SK-N-SH (cell line): ENCODE measurements around the gene GAL3ST3. TPM values are rescaled to one million over a fixed set of nuclear protein-coding genes. Genes with fewer than 3 reads are reported as not detected.

ENCODE experiments used
- CTCF ChIA-PET: fragments of 300-600, 350-600 bp; formaldehyde crosslinking; extraction: SDS; loops from one replicate; lab custom pipeline; 2021; lab: Yijun Ruan, JAX
- POLR2A ChIA-PET: fragments of 350-600 bp; sonication (Branson Sonifier 250); formaldehyde crosslinking; extraction: SDS; loops from one replicate; lab custom pipeline; 2020; ENCODE audit warnings: antibody characterized with exemption, inconsistent platforms; lab: Yijun Ruan, JAX
- DNase-seq: peaks from one replicate; pipeline ENCODE4 v3.0.0; 2012
- H2AFZ ChIP-seq: fragments of 200-600 bp; sonication (generic); 2 replicates; pipeline ENCODE4 v1.8.1; 2016; ENCODE audit warnings: antibody characterized with exemption, mild to moderate bottlenecking, low read depth
- H3F3A ChIP-seq: fragments of 200-600 bp; sonication (generic); replicated peaks from 2 replicates; pipeline ENCODE3; 2016; ENCODE audit warnings: antibody characterized with exemption, mild to moderate bottlenecking; ENCODE audit not compliant: insufficient read depth
- H3K27ac ChIP-seq, 2 experiments: fragments of 200-500 bp in 1 of 2; fragments of 200-600 bp in 1 of 2; sonication (Bioruptor generic) in 1 of 2; sonication (generic), shearing (Covaris generic) in 1 of 2; 2 replicates each; pipeline versions ENCODE4 v1.5.1 to v1.6.1; 2014 to 2016; ENCODE audit warnings: low read depth in 2 of 2, inconsistent platforms in 1 of 2, low read length in 1 of 2, mild to moderate bottlenecking in 1 of 2, mixed read lengths in 1 of 2
- H3K27me3 ChIP-seq: fragments of 200-600 bp; sonication (generic), shearing (Covaris generic); 2 replicates; pipeline ENCODE4 v1.6.1; 2016; ENCODE audit warnings: mixed run types; ENCODE audit not compliant: insufficient read depth
- H3K36me3 ChIP-seq, 2 experiments: fragments of 200-500 bp in 1 of 2; fragments of 200-600 bp in 1 of 2; sonication (Bioruptor generic) in 1 of 2; sonication (generic) in 1 of 2; replicated peaks in 1 of 2; 2 replicates each; pipeline versions ENCODE3 to v1.5.1; 2014 to 2016; ENCODE audit warnings: low read length in 1 of 2, mild to moderate bottlenecking in 1 of 2; ENCODE audit not compliant: insufficient read depth in 2 of 2, control insufficient read depth in 1 of 2
- H3K4me1 ChIP-seq, 2 experiments: fragments of 200-500 bp in 1 of 2; fragments of 200-600 bp in 1 of 2; sonication (Bioruptor generic) in 1 of 2; sonication (generic), shearing (Covaris generic) in 1 of 2; 2 replicates each; pipeline versions ENCODE4 v1.5.1 to v1.6.1; 2014 to 2016; ENCODE audit warnings: low read depth in 1 of 2, low read length in 1 of 2, mixed run types in 1 of 2; ENCODE audit not compliant: insufficient read depth in 2 of 2, control insufficient read depth in 1 of 2
- H3K4me2 ChIP-seq: fragments of 200-600 bp; sonication (generic), shearing (Covaris generic); 2 replicates; pipeline ENCODE4 v1.6.1; 2017; ENCODE audit warnings: mixed run types
- H3K4me3 ChIP-seq, 2 experiments: fragments of 200-500 bp in 1 of 2; fragments of 200-600 bp in 1 of 2; sonication (Bioruptor generic) in 1 of 2; sonication (generic), shearing (Covaris generic) in 1 of 2; 2 replicates each; pipeline versions ENCODE4 v1.5.1 to v1.8.1; 2014 to 2016; ENCODE audit warnings: low read depth in 2 of 2, inconsistent platforms in 1 of 2, low read length in 1 of 2, mild to moderate bottlenecking in 1 of 2, mixed read lengths in 1 of 2, moderate library complexity in 1 of 2
- H3K79me2 ChIP-seq: fragments of 200-600 bp; sonication (generic); 2 replicates; pipeline ENCODE4 v1.8.1; 2017; ENCODE audit warnings: mild to moderate bottlenecking; ENCODE audit not compliant: insufficient read depth
- H3K9ac ChIP-seq: fragments of 200-600 bp; sonication (generic); 2 replicates; pipeline ENCODE4 v1.6.1; 2017; ENCODE audit warnings: mixed run types
- H3K9me2 ChIP-seq: fragments of 200-600 bp; sonication (generic); 2 replicates; pipeline ENCODE4 v1.6.1; 2017; ENCODE audit warnings: mixed run types
- H3K9me3 ChIP-seq: fragments of 200-600 bp; sonication (generic); 2 replicates; pipeline ENCODE4 v1.6.1; 2017; ENCODE audit warnings: mixed run types, mild to moderate bottlenecking, moderate library complexity
- H4K20me1 ChIP-seq: fragments of 200-600 bp; sonication (generic); 2 replicates; pipeline ENCODE4 v1.6.1; 2017; ENCODE audit warnings: mild to moderate bottlenecking, mixed run types; ENCODE audit not compliant: insufficient read depth
- CTCF ChIP-seq: fragments of 200-600 bp; sonication (generic); IDR thresholded peaks from 2 replicates; pipeline ENCODE4 v1.6.1; 2017; ENCODE audit warnings: antibody characterized with exemption, mild to moderate bottlenecking, moderate library complexity
- ELF1 ChIP-seq: IDR thresholded peaks from 2 replicates; pipeline ENCODE4 v1.4.0; 2012
- EP300 ChIP-seq, 2 experiments: IDR thresholded peaks; 2 replicates each; pipeline versions ENCODE4 v1.4.0 to v1.6.1; 2012; ENCODE audit warnings: borderline replicate concordance in 1 of 2, low read depth in 1 of 2, low read length in 1 of 2
- EZH2phosphoT487 ChIP-seq: fragments of 200-600 bp; sonication (generic); IDR thresholded peaks from 2 replicates; pipeline ENCODE4 v1.6.1; 2017; ENCODE audit warnings: low read depth, mixed run types, mild to moderate bottlenecking, antibody characterized with exemption, moderate library complexity, borderline replicate concordance
- FOSL2 ChIP-seq: IDR thresholded peaks from 2 replicates; pipeline ENCODE4 v1.4.0; 2012; ENCODE audit warnings: low read depth, mild to moderate bottlenecking, moderate library complexity, borderline replicate concordance
- FOXJ3 ChIP-seq: sonication (generic); formaldehyde crosslinking; IDR thresholded peaks from 2 replicates; pipeline ENCODE4 v1.5.1; 2020; ENCODE audit warnings: mild to moderate bottlenecking, missing genetic modification reagents
- FOXM1 ChIP-seq: IDR thresholded peaks from 2 replicates; pipeline ENCODE4 v1.4.0; 2012; ENCODE audit warnings: low read depth, mild to moderate bottlenecking
- GABPA ChIP-seq: IDR thresholded peaks from 2 replicates; pipeline ENCODE4 v1.4.0; 2012; ENCODE audit warnings: low read depth, mild to moderate bottlenecking
- GATA2 ChIP-seq: sonication (generic); formaldehyde crosslinking; IDR thresholded peaks from 2 replicates; pipeline ENCODE4 v1.5.0; 2020; ENCODE audit warnings: mild to moderate bottlenecking, missing genetic modification reagents
- JUND ChIP-seq: IDR thresholded peaks from 2 replicates; pipeline ENCODE4 v1.4.0; 2012
- MEF2A ChIP-seq: IDR thresholded peaks from 2 replicates; pipeline ENCODE4 v1.4.0; 2012; ENCODE audit warnings: low read depth, borderline replicate concordance
- MXI1 ChIP-seq: IDR thresholded peaks from 2 replicates; pipeline ENCODE4 v1.6.1; 2012; ENCODE audit warnings: mild to moderate bottlenecking, low read depth, low read length, improper control_type of control experiment
- NFIC ChIP-seq: IDR thresholded peaks from 2 replicates; pipeline ENCODE4 v1.4.0; 2012; ENCODE audit warnings: borderline replicate concordance
- NRF1 ChIP-seq: IDR thresholded peaks from 2 replicates; pipeline ENCODE4 v1.6.1; 2012; ENCODE audit warnings: low read depth, mild to moderate bottlenecking, low read length
- POLR2AphosphoS5 ChIP-seq: IDR thresholded peaks from 2 replicates; pipeline ENCODE4 v1.6.1; 2012; ENCODE audit warnings: low read depth, low read length
- RAD21 ChIP-seq: IDR thresholded peaks from 2 replicates; pipeline ENCODE4 v1.6.1; 2012; ENCODE audit warnings: mild to moderate bottlenecking, low read length
- RCOR1 ChIP-seq: fragments of 150-350 bp; IDR thresholded peaks from 2 replicates; pipeline ENCODE4 v1.6.1; 2017; ENCODE audit warnings: antibody characterized with exemption, low read length
- RFX5 ChIP-seq: IDR thresholded peaks from 2 replicates; pipeline ENCODE4 v1.6.1; 2012; ENCODE audit warnings: mild to moderate bottlenecking, improper control_type of control experiment, low read length
- RXRA ChIP-seq: IDR thresholded peaks from 2 replicates; pipeline ENCODE4 v1.4.0; 2012; ENCODE audit warnings: low read depth, mild to moderate bottlenecking, borderline replicate concordance
- SIN3A ChIP-seq: IDR thresholded peaks from 2 replicates; pipeline ENCODE4 v1.6.1; 2012; ENCODE audit warnings: low read depth, mild to moderate bottlenecking, low read length, moderate library complexity, borderline replicate concordance
- SMC3 ChIP-seq: IDR thresholded peaks from 2 replicates; pipeline ENCODE4 v1.6.1; 2012; ENCODE audit warnings: low read depth, low read length, improper control_type of control experiment
- TCF12 ChIP-seq: IDR thresholded peaks from 2 replicates; pipeline ENCODE4 v1.4.0; 2012
- TEAD4 ChIP-seq: IDR thresholded peaks from 2 replicates; pipeline ENCODE4 v1.4.0; 2012; ENCODE audit warnings: mild to moderate bottlenecking, borderline replicate concordance; ENCODE audit not compliant: insufficient read depth
- ZBTB33 ChIP-seq: IDR thresholded peaks from 2 replicates; pipeline ENCODE4 v1.4.0; 2012; ENCODE audit warnings: low read depth, borderline replicate concordance
- WGBS: methylation state at CpG from one replicate; pipeline ENCODE4 v1.1.6; 2017; ENCODE audit warnings: low lambda C conversion rate; 5-methylcytosine and 5-hydroxymethylcytosine counted together
- polyA plus RNA-seq, 3 experiments: library from polyadenylated mRNA; depleted of rRNA; stranded (reverse); fragments of >200 nt; gene quantifications; 2 replicates each; pipeline ENCODE4 v1.2.3, GENCODE V29; 2012
- TF ChIP-seq, protein P1 (sequence below): fragments of 150-350 bp; IDR thresholded peaks from 2 replicates; pipeline ENCODE4 v1.6.1; 2017; ENCODE audit warnings: antibody characterized with exemption, low read length, low read depth, borderline replicate concordance
- TF ChIP-seq, protein P2 (sequence below): IDR thresholded peaks from 2 replicates; pipeline ENCODE4 v1.4.0; 2012; ENCODE audit warnings: low read depth, borderline replicate concordance
- TF ChIP-seq, protein P3 (sequence below): IDR thresholded peaks from 2 replicates; pipeline ENCODE4; 2012

Gene GAL3ST3
- polyA plus RNA-seq, 1 of the 3 experiments (the other 2 are of a cell fraction), result 3.2 TPM

- peaks cover 45 to 48% of the 10 kb centered on the region in 2 experiments for H3K36me3 ChIP-seq
- DNase-seq, result peak; percentile 90
- H3K27ac ChIP-seq, result peak within 1 kb of the TSS; percentile 98
- no peaks in the 10 kb centered on the region for H3K9me3 ChIP-seq
- peak within 1 kb of the TSS; percentile 96 for H3K4me2 ChIP-seq
- H3K9ac ChIP-seq, result peak within 1 kb of the TSS; percentile 95
- 1% methylated on average over 50 of the region's 55 CpGs for WGBS
- H3F3A ChIP-seq, result peaks cover 39% of the 10 kb centered on the region
- no peaks in the 10 kb centered on the region for H3K9me2 ChIP-seq
- peaks cover 4% of the 10 kb centered on the region; the same call in 1 of the 2 replicates for H4K20me1 ChIP-seq
- peak within 1 kb of the TSS; percentile 87 for H2AFZ ChIP-seq
- H3K79me2 ChIP-seq, result peaks cover 73% of the 10 kb centered on the region
- H3K4me3 ChIP-seq, result peak within 1 kb of the TSS; percentile 95 to 99
- POLR2A ChIA-PET, result interaction anchor here (0.5 to 2.0 kb wide), 6 partner anchors 36 to 142 kb away, joined by 5 to 11 read pairs (median 6); partner anchors contain the start of genes FIBP, MUS81, SART1 and SF3B2
- no peaks in the 10 kb centered on the region for H3K27me3 ChIP-seq
- CTCF ChIA-PET, result interaction anchor here (0.8 to 1.9 kb wide), 10 partner anchors 11 to 299 kb away, joined by 3 to 14 read pairs (median 4); no protein-coding TSS in a partner anchor
- peaks cover 6 to 11% of the 10 kb centered on the region in 2 experiments; a peak in 3 of 4 replicates for H3K4me1 ChIP-seq
- TF ChIP-seq, protein P1, sequence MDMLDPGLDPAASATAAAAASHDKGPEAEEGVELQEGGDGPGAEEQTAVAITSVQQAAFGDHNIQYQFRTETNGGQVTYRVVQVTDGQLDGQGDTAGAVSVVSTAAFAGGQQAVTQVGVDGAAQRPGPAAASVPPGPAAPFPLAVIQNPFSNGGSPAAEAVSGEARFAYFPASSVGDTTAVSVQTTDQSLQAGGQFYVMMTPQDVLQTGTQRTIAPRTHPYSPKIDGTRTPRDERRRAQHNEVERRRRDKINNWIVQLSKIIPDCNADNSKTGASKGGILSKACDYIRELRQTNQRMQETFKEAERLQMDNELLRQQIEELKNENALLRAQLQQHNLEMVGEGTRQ, result no peak
- no peak; the same call in 1 of the 2 replicates for TF ChIP-seq FOSL2
- 0 out of 2 replicates have a peak, but pooled peaks have one; percentile 14 for TF ChIP-seq RXRA
- no peak for TF ChIP-seq SMC3
- no peak for TF ChIP-seq FOXJ3 (CRISPR knock-in tag)
- TF ChIP-seq SIN3A, result peak; percentile 88
- TF ChIP-seq EP300 (IDR thresholded peaks at IDR 0.05; ENCODE audit: borderline replicate concordance in 1 of 2, low read depth in 1 of 2, low read length in 1 of 2), result peak; percentile 2 to 42; a peak in 1 of 4 replicates
- TF ChIP-seq CTCF, result no peak
- peak; percentile 26; the same call in 1 of the 2 replicates for TF ChIP-seq TCF12
- peak; percentile 96 for TF ChIP-seq ZBTB33
- TF ChIP-seq ELF1, result peak; percentile 90
- no peak for TF ChIP-seq TEAD4
- TF ChIP-seq RCOR1, result no peak; the same call in 1 of the 2 replicates
- TF ChIP-seq MXI1, result peak; percentile 65
- no peak for TF ChIP-seq RFX5
- peak; percentile 29; the same call in 1 of the 2 replicates for TF ChIP-seq NFIC
- TF ChIP-seq, protein P2, sequence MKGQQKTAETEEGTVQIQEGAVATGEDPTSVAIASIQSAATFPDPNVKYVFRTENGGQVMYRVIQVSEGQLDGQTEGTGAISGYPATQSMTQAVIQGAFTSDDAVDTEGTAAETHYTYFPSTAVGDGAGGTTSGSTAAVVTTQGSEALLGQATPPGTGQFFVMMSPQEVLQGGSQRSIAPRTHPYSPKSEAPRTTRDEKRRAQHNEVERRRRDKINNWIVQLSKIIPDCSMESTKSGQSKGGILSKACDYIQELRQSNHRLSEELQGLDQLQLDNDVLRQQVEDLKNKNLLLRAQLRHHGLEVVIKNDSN, result peak; percentile 63
- TF ChIP-seq GATA2 (CRISPR knock-in tag), result no peak
- TF ChIP-seq, protein P3, sequence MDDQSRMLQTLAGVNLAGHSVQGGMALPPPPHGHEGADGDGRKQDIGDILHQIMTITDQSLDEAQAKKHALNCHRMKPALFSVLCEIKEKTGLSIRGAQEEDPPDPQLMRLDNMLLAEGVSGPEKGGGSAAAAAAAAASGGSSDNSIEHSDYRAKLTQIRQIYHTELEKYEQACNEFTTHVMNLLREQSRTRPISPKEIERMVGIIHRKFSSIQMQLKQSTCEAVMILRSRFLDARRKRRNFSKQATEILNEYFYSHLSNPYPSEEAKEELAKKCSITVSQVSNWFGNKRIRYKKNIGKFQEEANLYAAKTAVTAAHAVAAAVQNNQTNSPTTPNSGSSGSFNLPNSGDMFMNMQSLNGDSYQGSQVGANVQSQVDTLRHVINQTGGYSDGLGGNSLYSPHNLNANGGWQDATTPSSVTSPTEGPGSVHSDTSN, result no peak
- no peak for TF ChIP-seq NRF1
- TF ChIP-seq RAD21, result no peak
- TF ChIP-seq FOXM1, result 0 out of 2 replicates have a peak, but pooled peaks have one; percentile 62
- no peak for TF ChIP-seq EZH2phosphoT487
- TF ChIP-seq POLR2AphosphoS5, result peak; percentile 74
- peak; percentile 94 for TF ChIP-seq GABPA
- TF ChIP-seq MEF2A, result peak; percentile 10; the same call in 1 of the 2 replicates
- peak; percentile 23; the same call in 1 of the 2 replicates for TF ChIP-seq JUND
Measured at GRCh38 chr11:66001942-66002647, 46.9 kb downstream of the GAL3ST3 start, which contains the start of the genes BANF1 and EIF1AD. Gene BANF1 (plus strand): TSS chr11:66002503. CDS start chr11:66003251, 748 bp downstream. Gene EIF1AD (minus strand): TSS chr11:66002157. CDS start chr11:66000389, 1,768 bp downstream.
